IMR-90 (cell line): ENCODE data around the gene CFAP119. TPM values are rescaled to one million over a fixed set of nuclear protein-coding genes. Genes with fewer than 3 reads are reported as not detected.

Source experiments
- ATAC-seq: fragments of 200-7000 bp; cut with Tn5 transposase; 2 replicates; pipeline ENCODE4 v1.9.1; 2020; ENCODE audit warnings: low read depth, mild to moderate bottlenecking, moderate library complexity
- BruUV-seq: library from RNA; stranded (reverse); fragments of 400-500 nt; replicated peaks from 2 replicates; lab custom pipeline; 2021; lab: Mats Ljungman, UMichigan
- CTCF ChIA-PET: fragments of 300-600 bp; formaldehyde crosslinking; extraction: SDS; loops from one replicate; lab custom pipeline; 2021; ENCODE audit warnings: antibody characterized with exemption; lab: Yijun Ruan, JAX
- POLR2A ChIA-PET: fragments of 300-600 bp; sonication (Branson Sonifier 250); formaldehyde crosslinking; loops from one replicate; lab custom pipeline; 2022; ENCODE audit warnings: antibody characterized with exemption; ENCODE audit not compliant: unreplicated experiment; lab: Charles Lee
- DNase-seq: peaks from one replicate; pipeline ENCODE4 v3.0.0; 2013
- H2AFZ ChIP-seq: replicated peaks from 2 replicates; pipeline ENCODE3; 2013; ENCODE audit warnings: low read length, mild to moderate bottlenecking; ENCODE audit not compliant: poor library complexity
- H2AK5ac ChIP-seq: 2 replicates; pipeline ENCODE4 v1.6.1; 2013; ENCODE audit warnings: low read depth, low read length, inconsistent platforms
- H2AK9ac ChIP-seq: replicated peaks from 2 replicates; pipeline ENCODE3; 2013; ENCODE audit warnings: mild to moderate bottlenecking, low read depth, low read length, moderate library complexity; ENCODE audit not compliant: poor library complexity
- H2BK120ac ChIP-seq: 2 replicates; pipeline ENCODE4 v1.6.1; 2013; ENCODE audit warnings: low read depth, low read length, inconsistent platforms
- H2BK15ac ChIP-seq: 3 replicates; pipeline ENCODE4 v1.6.1; 2013; ENCODE audit warnings: low read depth, low read length, inconsistent platforms
- H2BK20ac ChIP-seq: 2 replicates; pipeline ENCODE4 v1.6.1; 2013; ENCODE audit warnings: low read depth, mild to moderate bottlenecking, inconsistent platforms, low read length, moderate library complexity
- H2BK5ac ChIP-seq: 2 replicates; pipeline ENCODE4 v1.6.1; 2013; ENCODE audit warnings: mild to moderate bottlenecking, low read depth, low read length, inconsistent platforms; ENCODE audit not compliant: poor library complexity, severe bottlenecking
- H3K14ac ChIP-seq: replicated peaks from 2 replicates; pipeline ENCODE4 v1.6.1; 2013; ENCODE audit warnings: low read depth, low read length, inconsistent platforms
- H3K18ac ChIP-seq: 2 replicates; pipeline ENCODE4 v1.6.1; 2013; ENCODE audit warnings: low read depth, low read length, control low read depth
- H3K23ac ChIP-seq: 2 replicates; pipeline ENCODE4 v1.6.1; 2013; ENCODE audit warnings: low read depth, low read length, inconsistent platforms
- H3K27ac ChIP-seq: 2 replicates; pipeline ENCODE4 v1.5.1; 2013; ENCODE audit warnings: mild to moderate bottlenecking, control low read depth, low read length; ENCODE audit not compliant: insufficient read depth
- H3K27me3 ChIP-seq: 2 replicates; pipeline ENCODE4 v1.6.1; 2013; ENCODE audit warnings: low read length; ENCODE audit not compliant: control insufficient read depth, insufficient read depth
- H3K36me3 ChIP-seq: 2 replicates; pipeline ENCODE4 v1.6.1; 2013; ENCODE audit warnings: low read length, mixed read lengths; ENCODE audit not compliant: control insufficient read depth, insufficient read depth
- H3K4ac ChIP-seq: 2 replicates; pipeline ENCODE4 v1.6.1; 2013; ENCODE audit warnings: low read depth, low read length, inconsistent platforms
- H3K4me1 ChIP-seq: 2 replicates; pipeline ENCODE4 v1.6.1; 2013; ENCODE audit warnings: low read length, mixed read lengths; ENCODE audit not compliant: control insufficient read depth, insufficient read depth
- H3K4me2 ChIP-seq: 2 replicates; pipeline ENCODE4 v1.6.1; 2013; ENCODE audit warnings: low read depth, mild to moderate bottlenecking, control low read depth, low read length, moderate library complexity
- H3K4me3 ChIP-seq: 2 replicates; pipeline ENCODE4 v1.5.1; 2013; ENCODE audit warnings: low read depth, mild to moderate bottlenecking, control low read depth, low read length, moderate library complexity; ENCODE audit not compliant: insufficient read depth
- H3K56ac ChIP-seq: 2 replicates; pipeline ENCODE4 v1.6.1; 2013; ENCODE audit warnings: low read length, inconsistent platforms; ENCODE audit not compliant: insufficient read depth; ENCODE audit errors: extremely low read depth
- H3K79me1 ChIP-seq, 2 experiments: 2 replicates each; pipeline ENCODE4 v1.6.1; 2013; ENCODE audit warnings: low read length in 2 of 2, inconsistent platforms in 1 of 2, low read depth in 1 of 2
- H3K9ac ChIP-seq: 2 replicates; pipeline ENCODE4 v1.6.1; 2013; ENCODE audit warnings: low read depth, low read length, control low read depth
- H3K9me1 ChIP-seq: 2 replicates; pipeline ENCODE4 v1.6.1; 2013; ENCODE audit warnings: low read length, inconsistent platforms; ENCODE audit not compliant: insufficient read depth
- H3K9me3 ChIP-seq: 2 replicates; pipeline ENCODE4 v1.6.1; 2013; ENCODE audit warnings: low read length; ENCODE audit not compliant: control insufficient read depth, insufficient read depth
- H4K20me1 ChIP-seq: 2 replicates; pipeline ENCODE4 v1.6.1; 2013; ENCODE audit warnings: low read length, inconsistent platforms; ENCODE audit not compliant: insufficient read depth
- H4K5ac ChIP-seq: 2 replicates; pipeline ENCODE4 v1.6.1; 2013; ENCODE audit warnings: mild to moderate bottlenecking, low read depth, low read length, control low read depth
- H4K8ac ChIP-seq, 2 experiments: 2 replicates each; pipeline ENCODE4 v1.6.1; 2013; ENCODE audit warnings: low read depth in 2 of 2, low read length in 2 of 2, control low read depth in 1 of 2, inconsistent platforms in 1 of 2
- H4K91ac ChIP-seq: 2 replicates; pipeline ENCODE4 v1.6.1; 2013; ENCODE audit warnings: low read depth, low read length, inconsistent platforms; ENCODE audit not compliant: insufficient read depth
- CHD1 ChIP-seq: IDR thresholded peaks from 2 replicates; pipeline ENCODE4 v1.6.1; 2012; ENCODE audit warnings: low read depth, low read length, improper control_type of control experiment
- CTCF ChIP-seq: conservative IDR thresholded peaks from 2 replicates; pipeline ENCODE4 v1.5.1; 2012; ENCODE audit warnings: mild to moderate bottlenecking, low read depth, low read length, improper control_type of control experiment
- ELK1 ChIP-seq: fragments of 150-350 bp; IDR thresholded peaks from 2 replicates; pipeline ENCODE4 v1.6.1; 2016; ENCODE audit warnings: low read depth, mild to moderate bottlenecking, low read length, moderate library complexity, borderline replicate concordance
- FOS ChIP-seq: fragments of 150-350 bp; IDR thresholded peaks from 2 replicates; pipeline ENCODE4 v1.6.1; 2016; ENCODE audit warnings: low read depth, low read length
- MAZ ChIP-seq: IDR thresholded peaks from 2 replicates; pipeline ENCODE4 v1.6.1; 2012; ENCODE audit warnings: low read depth, mild to moderate bottlenecking, low read length, improper control_type of control experiment, moderate library complexity, borderline replicate concordance
- NFE2L2 ChIP-seq: fragments of 150-350 bp; IDR thresholded peaks from 2 replicates; pipeline ENCODE4 v1.6.1; 2016; ENCODE audit warnings: low read depth, mild to moderate bottlenecking, low read length
- POLR2A ChIP-seq: IDR thresholded peaks from 2 replicates; pipeline ENCODE4 v1.6.1; 2012; ENCODE audit warnings: mild to moderate bottlenecking, low read depth, low read length
- RAD21 ChIP-seq: IDR thresholded peaks from 2 replicates; pipeline ENCODE4 v1.6.1; 2012; ENCODE audit warnings: low read length, improper control_type of control experiment
- RCOR1 ChIP-seq: IDR thresholded peaks from 2 replicates; pipeline ENCODE4 v1.6.1; 2012; ENCODE audit warnings: mild to moderate bottlenecking, low read length, improper control_type of control experiment; ENCODE audit not compliant: insufficient replicate concordance
- WGBS, 2 experiments: methylation state at CpG; one replicate each; pipeline versions ENCODE4 v1.1.5 to v1.1.7; 2013; ENCODE audit warnings: missing lambda C conversion rate in 2 of 2; ENCODE audit not compliant: insufficient read length in 1 of 2; ENCODE audit errors: extremely low coverage in 2 of 2; 5-methylcytosine and 5-hydroxymethylcytosine counted together
- dilution Hi-C: fragments of 300-500 bp; cut with HindIII; formaldehyde crosslinking; loops from one replicate; pipeline ENCODE4 v1.14.3; 2018; ENCODE audit warnings: low sequenced_read_pairs; ENCODE audit not compliant: unreplicated experiment
- in situ Hi-C: fragments of 300-500 bp; cut with MboI; formaldehyde crosslinking; loops from 3 replicates; pipeline ENCODE4 v1.14.3; 2019; ENCODE audit warnings: low sequenced_read_pairs, inconsistent platforms, mixed read lengths
- intact Hi-C: fragments of 100-400 bp; cut with micrococcal nuclease; formaldehyde crosslinking; loops from 2 replicates; pipeline ENCODE4 v1.10.0; 2022
- polyA plus RNA-seq, 3 experiments: library from polyadenylated mRNA; depleted of rRNA; stranded (reverse); fragments of >200 nt; gene quantifications; 2 replicates each; pipeline ENCODE4 v1.2.3, GENCODE V29; 2012; ENCODE audit warnings: low replicate concordance in 1 of 3
- total RNA-seq: library from RNA; depleted of rRNA; stranded (reverse); fragments of >200 nt; gene quantifications from 2 replicates; pipeline ENCODE4 v1.2.3, GENCODE V29; 2012

CFAP119 gene
- total and polyA plus RNA-seq, 2 of the 4 experiments (the other 2 are of a cell fraction) = 0.90 to 7.6 TPM

DNA sequence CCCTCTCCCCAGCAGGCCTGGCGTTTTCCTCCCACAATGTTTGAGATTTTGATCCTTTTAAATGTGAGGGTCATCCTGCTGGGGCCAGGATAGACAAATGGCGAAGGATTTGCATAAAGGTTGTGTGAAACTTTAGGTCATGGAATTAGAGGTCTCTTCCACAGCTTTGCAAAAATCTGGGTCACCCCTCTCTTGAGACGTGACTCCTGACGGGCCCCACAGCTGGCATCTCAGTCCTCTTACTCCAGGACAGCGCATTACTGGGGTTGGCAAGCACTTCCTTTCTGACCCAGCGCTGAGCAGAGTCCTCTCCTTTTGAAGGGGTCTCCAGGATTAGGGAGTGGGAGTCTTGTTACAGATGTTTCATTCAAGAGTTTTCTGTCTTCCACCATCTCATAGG, 17.7 kb upstream of the CFAP119 start:
- H3K4me1 ChIP-seq = peaks cover 13% of the 10 kb centered on the region
- H2AK5ac ChIP-seq = no peak overlapping the region
- H2BK20ac ChIP-seq = no peak overlapping the region
- peaks cover 37% of the 10 kb centered on the region for H3K36me3 ChIP-seq
- dilution Hi-C loops = no loop called here
- no peaks in the 10 kb centered on the region for H3K27me3 ChIP-seq
- no peak overlapping the region for H3K4me3 ChIP-seq
- ATAC-seq = no peak
- no peak overlapping the region for H4K5ac ChIP-seq
- no peak overlapping the region for H3K14ac ChIP-seq
- no peak overlapping the region for H2AFZ ChIP-seq
- H4K8ac ChIP-seq = no peak overlapping the region
- ChIA-PET POLR2A (interaction anchor here (0.5 kb wide), 1 partner anchor 27 kb away, joined by 16 read pairs; no protein-coding TSS in a partner anchor), CTCF (no interaction called here)
- H3K9ac ChIP-seq = no peak overlapping the region
- no peak overlapping the region for H3K4me2 ChIP-seq
- peaks cover 5% of the 10 kb centered on the region for H4K20me1 ChIP-seq
- no peak overlapping the region for H3K56ac ChIP-seq
- no peak overlapping the region for H3K23ac ChIP-seq
- no TSS peak for BruUV-seq
- no peak overlapping the region for H2BK120ac ChIP-seq
- no peak overlapping the region for H2BK15ac ChIP-seq
- H4K91ac ChIP-seq = no peak overlapping the region
- H3K9me3 ChIP-seq = no peaks in the 10 kb centered on the region
- in situ Hi-C loops = no loop called here
- no peak overlapping the region for H3K4ac ChIP-seq
- H3K9me1 ChIP-seq = peaks cover 32% of the 10 kb centered on the region; the same call in 1 of the 2 replicates
- peaks cover 15 to 65% of the 10 kb centered on the region in 2 experiments for H3K79me1 ChIP-seq
- H2BK5ac ChIP-seq = no peak overlapping the region
- intact Hi-C loops = no loop called here
- H2AK9ac ChIP-seq = peak overlapping the region; percentile 3
- no peak overlapping the region for H3K18ac ChIP-seq
- TF ChIP-seq FOS (no peak), NFE2L2 (no peak), ELK1 (no peak), POLR2A (no peak), MAZ (no peak), CHD1 (no peak), RCOR1 (no peak), CTCF (no peak), RAD21 (no peak)
- no peak for DNase-seq
- no peak overlapping the region for H3K27ac ChIP-seq
- 100% methylated on average over 2 of the region's 6 CpGs; no CpG with 5 or more reads in 1 of the 2 experiments for WGBS, 2 experiments
